WTC11 (cell line): ENCODE data around the gene MRM3. TPM values are rescaled to one million over a fixed set of nuclear protein-coding genes. Genes with fewer than 3 reads are reported as not detected.

Experiments
- ATAC-seq: fragments of 200-7000 bp; cut with Tn5 transposase; 2 replicates; pipeline ENCODE4 v1.10.0; 2021; ENCODE audit warnings: mild to moderate bottlenecking, moderate library complexity
- CTCF ChIA-PET: fragments of 300-600 bp; sonication (Branson Sonifier 250); formaldehyde crosslinking; loops from one replicate; lab custom pipeline; 2021; ENCODE audit warnings: antibody characterized with exemption; lab: Charles Lee
- POLR2A ChIA-PET: fragments of 350-600 bp; sonication (Branson Sonifier 250); formaldehyde crosslinking; loops from one replicate; lab custom pipeline; 2021; ENCODE audit warnings: antibody characterized with exemption; lab: Charles Lee
- DNase-seq: peaks from one replicate; pipeline ENCODE4 v3.0.0; 2021; ENCODE audit warnings: low spot score
- H3K27ac Mint-ChIP-seq: 2 replicates; pipeline ENCODE4 v1.8.0; 2021; ENCODE audit warnings: mixed read lengths
- H3K27me3 Mint-ChIP-seq: 2 replicates; pipeline ENCODE4 v1.8.0; 2021; ENCODE audit warnings: low read depth, mild to moderate bottlenecking, moderate library complexity, mixed read lengths
- H3K36me3 Mint-ChIP-seq: 2 replicates; pipeline ENCODE4 v1.8.0; 2021; ENCODE audit warnings: mixed read lengths
- H3K4me1 Mint-ChIP-seq: 2 replicates; pipeline ENCODE4 v1.8.0; 2022; ENCODE audit warnings: mixed read lengths
- H3K4me3 Mint-ChIP-seq: 2 replicates; pipeline ENCODE4 v1.8.0; 2021; ENCODE audit warnings: mild to moderate bottlenecking, moderate library complexity, mixed read lengths
- H3K9me3 Mint-ChIP-seq: 2 replicates; pipeline ENCODE4 v1.8.0; 2021; ENCODE audit warnings: mixed read lengths
- ARID4B ChIP-seq: sonication (generic); formaldehyde crosslinking; IDR thresholded peaks from 2 replicates; pipeline ENCODE4 v1.8.0; 2023; ENCODE audit warnings: missing genetic modification reagents, mild to moderate bottlenecking, borderline replicate concordance
- CBFB ChIP-seq: sonication (generic); formaldehyde crosslinking; IDR thresholded peaks from 2 replicates; pipeline ENCODE4 v1.8.1; 2022; ENCODE audit warnings: mild to moderate bottlenecking, low read depth, missing genetic modification reagents
- FOXK1 ChIP-seq: sonication (generic); formaldehyde crosslinking; IDR thresholded peaks from 2 replicates; pipeline ENCODE4 v1.8.0; 2022; ENCODE audit warnings: mild to moderate bottlenecking, moderate library complexity, missing genetic modification reagents
- IRF2 ChIP-seq: sonication (generic); formaldehyde crosslinking; IDR thresholded peaks from 2 replicates; pipeline ENCODE4 v1.8.0; 2022; ENCODE audit warnings: low read depth, missing genetic modification reagents, borderline replicate concordance
- MYBL2 ChIP-seq: sonication (generic); formaldehyde crosslinking; IDR thresholded peaks from 2 replicates; pipeline ENCODE4 v1.8.1; 2023; ENCODE audit warnings: mild to moderate bottlenecking, moderate library complexity, missing genetic modification reagents
- PRRX2 ChIP-seq: fragments of 250-450 bp; sonication (Bioruptor Pico); IDR thresholded peaks from 2 replicates; pipeline ENCODE4 v1.8.0; 2021; ENCODE audit warnings: mild to moderate bottlenecking
- RELA ChIP-seq: sonication (generic); formaldehyde crosslinking; IDR thresholded peaks from 2 replicates; pipeline ENCODE4 v1.8.1; 2022; ENCODE audit warnings: missing genetic modification reagents, mild to moderate bottlenecking, borderline replicate concordance
- STAT6 ChIP-seq: sonication (generic); formaldehyde crosslinking; conservative IDR thresholded peaks from 2 replicates; pipeline ENCODE4 v1.8.1; 2023; ENCODE audit warnings: mild to moderate bottlenecking, low read depth, missing genetic modification reagents, moderate library complexity
- TEAD1 ChIP-seq: sonication (generic); formaldehyde crosslinking; IDR thresholded peaks from 2 replicates; pipeline ENCODE4 v1.8.0; 2022; ENCODE audit warnings: mild to moderate bottlenecking, missing genetic modification reagents
- TEAD4 ChIP-seq: sonication (generic); formaldehyde crosslinking; IDR thresholded peaks from 2 replicates; pipeline ENCODE4 v1.8.0; 2022; ENCODE audit warnings: mild to moderate bottlenecking, missing genetic modification reagents
- USF2 ChIP-seq: sonication (generic); formaldehyde crosslinking; IDR thresholded peaks from 2 replicates; pipeline ENCODE4 v1.8.1; 2023; ENCODE audit warnings: mild to moderate bottlenecking, missing genetic modification reagents, moderate library complexity
- ZMAT4 ChIP-seq: fragments of 250-450 bp; sonication (Bioruptor Pico); IDR thresholded peaks from 2 replicates; pipeline ENCODE4 v1.9.0; 2021; ENCODE audit warnings: mild to moderate bottlenecking
- ZNF671 ChIP-seq: fragments of 250-450 bp; sonication (Bioruptor Pico); IDR thresholded peaks from 2 replicates; pipeline ENCODE4 v1.8.0; 2021; ENCODE audit warnings: mild to moderate bottlenecking
- ZSCAN18 ChIP-seq: fragments of 250-450 bp; sonication (Bioruptor Pico); IDR thresholded peaks from 2 replicates; pipeline ENCODE4 v2.1.2; 2022; ENCODE audit warnings: mild to moderate bottlenecking, moderate library complexity
- total RNA-seq: library from RNA; stranded (reverse); gene quantifications from 3 replicates; pipeline ENCODE4 v1.2.3, GENCODE V29; 2021
- TF ChIP-seq, protein P1 (sequence below): sonication (generic); formaldehyde crosslinking; IDR thresholded peaks from 2 replicates; pipeline ENCODE4 v1.8.1; 2022; ENCODE audit warnings: mild to moderate bottlenecking, missing genetic modification reagents, moderate library complexity, borderline replicate concordance
- TF ChIP-seq, protein P2 (sequence below): fragments of 250-450 bp; sonication (Bioruptor Pico); IDR thresholded peaks from 2 replicates; pipeline ENCODE4 v1.8.0; 2021; ENCODE audit warnings: mild to moderate bottlenecking
- TF ChIP-seq, protein P3 (sequence below): sonication (generic); formaldehyde crosslinking; IDR thresholded peaks from 2 replicates; pipeline ENCODE4 v1.8.1; 2023; ENCODE audit warnings: mild to moderate bottlenecking, missing genetic modification reagents
- TF ChIP-seq, protein P4 (sequence below): fragments of 250-450 bp; sonication (Bioruptor Pico); IDR thresholded peaks from 2 replicates; pipeline ENCODE4 v1.9.0; 2021; ENCODE audit warnings: mild to moderate bottlenecking, borderline replicate concordance

MRM3 gene
- total RNA-seq, 1 experiment from 2014 or later, result 25.0 TPM

DNA sequence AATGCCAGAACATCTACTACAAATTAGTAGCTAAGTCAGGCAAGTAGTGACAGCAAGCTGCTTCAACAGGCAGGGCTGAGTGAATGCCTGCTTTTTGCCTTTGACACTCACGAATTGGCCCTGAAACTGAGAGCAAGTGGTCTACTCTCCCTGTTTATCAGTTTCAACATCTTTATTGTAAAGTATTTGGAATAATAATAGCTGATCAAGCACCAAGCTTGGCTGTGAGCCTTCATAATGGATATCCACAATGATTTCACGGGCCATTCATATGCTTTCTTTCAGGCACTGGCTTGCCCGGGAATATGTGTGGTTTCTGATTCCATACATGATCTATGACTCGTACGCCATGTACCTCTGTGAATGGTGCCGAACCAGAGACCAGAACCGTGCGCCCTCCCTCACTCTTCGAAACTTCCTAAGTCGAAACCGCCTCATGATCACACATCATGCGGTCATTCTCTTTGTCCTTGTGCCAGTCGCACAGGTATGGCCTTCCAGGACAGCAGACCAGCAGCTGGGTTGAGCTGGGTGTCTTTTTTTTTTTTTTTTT, 44.5 kb upstream of the MRM3 start:
- no peak overlapping the region for H3K4me3 Mint-ChIP-seq
- TF ChIP-seq ARID4B (CRISPR knock-in tag) (no peak), RELA (CRISPR knock-in tag) (no peak), MYBL2 (CRISPR knock-in tag) (no peak), PRRX2 (CRISPR knock-in tag) (no peak), FOXK1 (CRISPR knock-in tag) (no peak), TEAD1 (CRISPR knock-in tag) (no peak), ZMAT4 (CRISPR knock-in tag) (no peak), USF2 (CRISPR knock-in tag) (no peak), ZSCAN18 (CRISPR knock-in tag) (no peak), TEAD4 (CRISPR knock-in tag) (no peak), IRF2 (no peak), CBFB (no peak), ZNF671 (CRISPR knock-in tag) (no peak), STAT6 (no peak)
- TF ChIP-seq, protein P1, sequence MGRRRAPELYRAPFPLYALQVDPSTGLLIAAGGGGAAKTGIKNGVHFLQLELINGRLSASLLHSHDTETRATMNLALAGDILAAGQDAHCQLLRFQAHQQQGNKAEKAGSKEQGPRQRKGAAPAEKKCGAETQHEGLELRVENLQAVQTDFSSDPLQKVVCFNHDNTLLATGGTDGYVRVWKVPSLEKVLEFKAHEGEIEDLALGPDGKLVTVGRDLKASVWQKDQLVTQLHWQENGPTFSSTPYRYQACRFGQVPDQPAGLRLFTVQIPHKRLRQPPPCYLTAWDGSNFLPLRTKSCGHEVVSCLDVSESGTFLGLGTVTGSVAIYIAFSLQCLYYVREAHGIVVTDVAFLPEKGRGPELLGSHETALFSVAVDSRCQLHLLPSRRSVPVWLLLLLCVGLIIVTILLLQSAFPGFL, result no peak
- TF ChIP-seq, protein P2, sequence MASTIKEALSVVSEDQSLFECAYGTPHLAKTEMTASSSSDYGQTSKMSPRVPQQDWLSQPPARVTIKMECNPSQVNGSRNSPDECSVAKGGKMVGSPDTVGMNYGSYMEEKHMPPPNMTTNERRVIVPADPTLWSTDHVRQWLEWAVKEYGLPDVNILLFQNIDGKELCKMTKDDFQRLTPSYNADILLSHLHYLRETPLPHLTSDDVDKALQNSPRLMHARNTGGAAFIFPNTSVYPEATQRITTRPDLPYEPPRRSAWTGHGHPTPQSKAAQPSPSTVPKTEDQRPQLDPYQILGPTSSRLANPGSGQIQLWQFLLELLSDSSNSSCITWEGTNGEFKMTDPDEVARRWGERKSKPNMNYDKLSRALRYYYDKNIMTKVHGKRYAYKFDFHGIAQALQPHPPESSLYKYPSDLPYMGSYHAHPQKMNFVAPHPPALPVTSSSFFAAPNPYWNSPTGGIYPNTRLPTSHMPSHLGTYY (CRISPR knock-in tag), result no peak
- TF ChIP-seq, protein P3, sequence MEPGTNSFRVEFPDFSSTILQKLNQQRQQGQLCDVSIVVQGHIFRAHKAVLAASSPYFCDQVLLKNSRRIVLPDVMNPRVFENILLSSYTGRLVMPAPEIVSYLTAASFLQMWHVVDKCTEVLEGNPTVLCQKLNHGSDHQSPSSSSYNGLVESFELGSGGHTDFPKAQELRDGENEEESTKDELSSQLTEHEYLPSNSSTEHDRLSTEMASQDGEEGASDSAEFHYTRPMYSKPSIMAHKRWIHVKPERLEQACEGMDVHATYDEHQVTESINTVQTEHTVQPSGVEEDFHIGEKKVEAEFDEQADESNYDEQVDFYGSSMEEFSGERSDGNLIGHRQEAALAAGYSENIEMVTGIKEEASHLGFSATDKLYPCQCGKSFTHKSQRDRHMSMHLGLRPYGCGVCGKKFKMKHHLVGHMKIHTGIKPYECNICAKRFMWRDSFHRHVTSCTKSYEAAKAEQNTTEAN (CRISPR knock-in tag), result no peak
- TF ChIP-seq, protein P4, sequence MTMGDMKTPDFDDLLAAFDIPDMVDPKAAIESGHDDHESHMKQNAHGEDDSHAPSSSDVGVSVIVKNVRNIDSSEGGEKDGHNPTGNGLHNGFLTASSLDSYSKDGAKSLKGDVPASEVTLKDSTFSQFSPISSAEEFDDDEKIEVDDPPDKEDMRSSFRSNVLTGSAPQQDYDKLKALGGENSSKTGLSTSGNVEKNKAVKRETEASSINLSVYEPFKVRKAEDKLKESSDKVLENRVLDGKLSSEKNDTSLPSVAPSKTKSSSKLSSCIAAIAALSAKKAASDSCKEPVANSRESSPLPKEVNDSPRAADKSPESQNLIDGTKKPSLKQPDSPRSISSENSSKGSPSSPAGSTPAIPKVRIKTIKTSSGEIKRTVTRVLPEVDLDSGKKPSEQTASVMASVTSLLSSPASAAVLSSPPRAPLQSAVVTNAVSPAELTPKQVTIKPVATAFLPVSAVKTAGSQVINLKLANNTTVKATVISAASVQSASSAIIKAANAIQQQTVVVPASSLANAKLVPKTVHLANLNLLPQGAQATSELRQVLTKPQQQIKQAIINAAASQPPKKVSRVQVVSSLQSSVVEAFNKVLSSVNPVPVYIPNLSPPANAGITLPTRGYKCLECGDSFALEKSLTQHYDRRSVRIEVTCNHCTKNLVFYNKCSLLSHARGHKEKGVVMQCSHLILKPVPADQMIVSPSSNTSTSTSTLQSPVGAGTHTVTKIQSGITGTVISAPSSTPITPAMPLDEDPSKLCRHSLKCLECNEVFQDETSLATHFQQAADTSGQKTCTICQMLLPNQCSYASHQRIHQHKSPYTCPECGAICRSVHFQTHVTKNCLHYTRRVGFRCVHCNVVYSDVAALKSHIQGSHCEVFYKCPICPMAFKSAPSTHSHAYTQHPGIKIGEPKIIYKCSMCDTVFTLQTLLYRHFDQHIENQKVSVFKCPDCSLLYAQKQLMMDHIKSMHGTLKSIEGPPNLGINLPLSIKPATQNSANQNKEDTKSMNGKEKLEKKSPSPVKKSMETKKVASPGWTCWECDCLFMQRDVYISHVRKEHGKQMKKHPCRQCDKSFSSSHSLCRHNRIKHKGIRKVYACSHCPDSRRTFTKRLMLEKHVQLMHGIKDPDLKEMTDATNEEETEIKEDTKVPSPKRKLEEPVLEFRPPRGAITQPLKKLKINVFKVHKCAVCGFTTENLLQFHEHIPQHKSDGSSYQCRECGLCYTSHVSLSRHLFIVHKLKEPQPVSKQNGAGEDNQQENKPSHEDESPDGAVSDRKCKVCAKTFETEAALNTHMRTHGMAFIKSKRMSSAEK (CRISPR knock-in tag), result no peak
- TF ChIP-seq, all 79 proteins: peak for 0
- no peak for DNase-seq
- no peaks in the 10 kb centered on the region for H3K27me3 Mint-ChIP-seq
- no peak overlapping the region for H3K27ac Mint-ChIP-seq
- POLR2A ChIA-PET, result interaction anchor here (0.6 kb wide), 1 partner anchor 349 kb away, joined by 4 read pairs; no protein-coding TSS in a partner anchor
- no peaks in the 10 kb centered on the region for H3K9me3 Mint-ChIP-seq
- peaks cover 57% of the 10 kb centered on the region for H3K36me3 Mint-ChIP-seq
- peaks cover 13% of the 10 kb centered on the region for H3K4me1 Mint-ChIP-seq
- CTCF ChIA-PET, result interaction anchor here (1.1 to 1.3 kb wide), 2 partner anchors 259 to 263 kb away, joined by 3 to 4 read pairs; partner anchors contain the start of gene TIMM22
- ATAC-seq, result no peak
